A549 (cell line): ENCODE data around the gene ITGA1. TPM values are rescaled to one million over a fixed set of nuclear protein-coding genes. Genes with fewer than 3 reads are reported as not detected.

Source experiments
- ATAC-seq, 2 experiments: fragments of 200-7000 bp in 1 of 2; fragments of >200 bp in 1 of 2; cut with Nextera tagmentation in 1 of 2; cut with Tn5 transposase in 1 of 2; 3 replicates each; pipeline versions ENCODE4 v1.8.0 to v1.9.1; 2018 to 2020; ENCODE audit warnings: mild to moderate bottlenecking in 1 of 2, moderate library complexity in 1 of 2
- CTCF ChIA-PET: fragments of 300-600 bp; sonication (Branson Sonifier 250); formaldehyde crosslinking; extraction: SDS; loops from one replicate; lab custom pipeline; 2021; ENCODE audit warnings: antibody characterized with exemption, inconsistent platforms; lab: Yijun Ruan, JAX
- POLR2A ChIA-PET: fragments of 350-600 bp; formaldehyde crosslinking; extraction: SDS; loops from one replicate; lab custom pipeline; 2021; ENCODE audit warnings: antibody characterized with exemption, inconsistent platforms; lab: Yijun Ruan, JAX
- DNase-seq, 2 experiments: peaks; one replicate each; pipeline versions ENCODE4 v3.0.0 to v3.0.0-alpha.2; 2011 to 2016; ENCODE audit warnings: low read depth in 1 of 2, low spot score in 1 of 2
- FAIRE-seq: peaks from 2 replicates; lab custom pipeline; 2011; peaks lifted over from hg19 to GRCh38; lab: Jason Lieb, UNC
- H3K27ac ChIP-seq, 2 experiments: fragments of >200 bp; sonication (Bioruptor Twin); formaldehyde crosslinking; 3 replicates each; pipeline ENCODE4 v1.5.1; 2016 to 2017
- H3K4me1 ChIP-seq: fragments of >200 bp; sonication (Bioruptor Twin); formaldehyde crosslinking; 3 replicates; pipeline ENCODE4 v1.6.1; 2016
- H3K4me2 ChIP-seq: fragments of >200 bp; sonication (Bioruptor Twin); formaldehyde crosslinking; 3 replicates; pipeline ENCODE4 v1.6.1; 2016
- H3K4me3 ChIP-seq: fragments of >200 bp; sonication (Bioruptor Twin); formaldehyde crosslinking; 3 replicates; pipeline ENCODE4 v1.5.1; 2016
- H3K9me3 ChIP-seq: fragments of >200 bp; sonication (Bioruptor Twin); formaldehyde crosslinking; 3 replicates; pipeline ENCODE4 v1.6.1; 2016
- ATOH8 ChIP-seq: fragments of 250-450 bp; sonication (Bioruptor Pico); IDR thresholded peaks from 2 replicates; pipeline ENCODE4 v1.5.0; 2020; ENCODE audit warnings: low read depth, mild to moderate bottlenecking, moderate library complexity
- BCL3 ChIP-seq: fragments of >200 bp; sonication (Bioruptor Twin); formaldehyde crosslinking; IDR thresholded peaks from 3 replicates; pipeline ENCODE4 v1.6.1; 2016
- BHLHE40 ChIP-seq: IDR thresholded peaks from 2 replicates; pipeline ENCODE4 v1.6.1; 2012; ENCODE audit warnings: low read depth, low read length, inconsistent platforms
- CBX2 ChIP-seq: fragments of 200-600 bp; sonication (generic); IDR thresholded peaks from 2 replicates; pipeline ENCODE4 v1.6.1; 2016; ENCODE audit warnings: low read depth, mild to moderate bottlenecking, borderline replicate concordance
- CEBPB ChIP-seq, 2 experiments: fragments of >200 bp in 1 of 2; sonication (Bioruptor Twin) in 1 of 2; formaldehyde crosslinking in 1 of 2; IDR thresholded peaks; 2 replicates each; pipeline ENCODE4 v1.6.1; 2012 to 2016
- CTCF ChIP-seq: fragments of >200 bp; sonication (Bioruptor Twin); formaldehyde crosslinking; IDR thresholded peaks from 3 replicates; pipeline ENCODE4 v1.5.1; 2016
- EHF ChIP-seq: fragments of 250-450 bp; sonication (Bioruptor Pico); IDR thresholded peaks from 2 replicates; pipeline ENCODE4 v1.5.0; 2020; ENCODE audit warnings: mild to moderate bottlenecking
- EHMT2 ChIP-seq: fragments of 200-600 bp; sonication (generic); IDR thresholded peaks from 2 replicates; pipeline ENCODE4 v1.6.1; 2016; ENCODE audit warnings: antibody characterized with exemption, low read depth, mild to moderate bottlenecking, moderate library complexity
- ELK1 ChIP-seq: fragments of 150-350 bp; IDR thresholded peaks from 2 replicates; pipeline ENCODE4 v1.6.1; 2014; ENCODE audit warnings: low read depth, mild to moderate bottlenecking, low read length
- EP300 ChIP-seq, 2 experiments: fragments of >200 bp; sonication (Bioruptor Twin); formaldehyde crosslinking; IDR thresholded peaks; 2 replicates in 1 of 2; 3 replicates in 1 of 2; pipeline ENCODE4 v1.6.1; 2016 to 2017
- FOSL2 ChIP-seq, 2 experiments: fragments of 450-650 bp in 1 of 2; fragments of >200 bp in 1 of 2; sonication (Bioruptor Twin) in 1 of 2; formaldehyde crosslinking; IDR thresholded peaks; 2 replicates each; pipeline versions ENCODE4 v1.5.0 to v1.6.1; 2016 to 2020; ENCODE audit warnings: mild to moderate bottlenecking in 1 of 2, moderate library complexity in 1 of 2
- HDAC2 ChIP-seq: fragments of 200-600 bp; sonication (generic); IDR thresholded peaks from 2 replicates; pipeline ENCODE4 v1.6.1; 2016
- HEYL ChIP-seq: fragments of 250-450 bp; sonication (Bioruptor Pico); IDR thresholded peaks from 2 replicates; pipeline ENCODE4 v1.8.0; 2021; ENCODE audit warnings: mild to moderate bottlenecking, moderate library complexity
- HOXB13 ChIP-seq: fragments of 250-450 bp; sonication (Bioruptor Pico); IDR thresholded peaks from 2 replicates; pipeline ENCODE4 v1.5.0; 2020; ENCODE audit warnings: low read depth, mild to moderate bottlenecking, moderate library complexity
- JUNB ChIP-seq: fragments of >200 bp; sonication (Bioruptor Twin); formaldehyde crosslinking; IDR thresholded peaks from 2 replicates; pipeline ENCODE4 v1.6.1; 2016
- KDM1A ChIP-seq: fragments of 200-600 bp; sonication (generic); IDR thresholded peaks from 2 replicates; pipeline ENCODE4 v1.6.1; 2016; ENCODE audit warnings: low read depth, mild to moderate bottlenecking
- MAFK ChIP-seq: fragments of 450-650 bp; IDR thresholded peaks from 2 replicates; pipeline ENCODE4 v1.6.1; 2014; ENCODE audit not compliant: partially characterized antibody
- MAX ChIP-seq: IDR thresholded peaks from 2 replicates; pipeline ENCODE4 v1.6.1; 2012
- MAZ ChIP-seq: fragments of 150-350 bp; IDR thresholded peaks from 2 replicates; pipeline ENCODE4 v1.6.1; 2014; ENCODE audit warnings: antibody characterized with exemption, low read depth, low read length, borderline replicate concordance
- NR3C1 ChIP-seq: fragments of >200 bp; sonication (Bioruptor Twin); formaldehyde crosslinking; IDR thresholded peaks from 3 replicates; pipeline ENCODE4 v1.6.1; 2017
- PBX3 ChIP-seq: IDR thresholded peaks from 2 replicates; pipeline ENCODE4 v1.6.1; 2012
- POLR2A ChIP-seq: IDR thresholded peaks from 2 replicates; pipeline ENCODE4 v1.6.1; 2012; ENCODE audit warnings: mild to moderate bottlenecking, low read length
- POLR2AphosphoS2 ChIP-seq: conservative IDR thresholded peaks from 2 replicates; pipeline ENCODE4 v1.6.1; 2012; ENCODE audit warnings: low read length, improper control_type of control experiment, inconsistent platforms
- RAD21 ChIP-seq, 2 experiments: fragments of >200 bp in 1 of 2; sonication (Bioruptor Twin) in 1 of 2; formaldehyde crosslinking in 1 of 2; IDR thresholded peaks in 1 of 2; conservative IDR thresholded peaks in 1 of 2; 2 replicates in 1 of 2; 3 replicates in 1 of 2; pipeline ENCODE4 v1.6.1; 2012 to 2018; ENCODE audit warnings: inconsistent platforms in 1 of 2
- USF2 ChIP-seq: fragments of 450-650 bp; IDR thresholded peaks from 2 replicates; pipeline ENCODE4 v1.6.1; 2014; ENCODE audit warnings: antibody characterized with exemption
- ZSCAN20 ChIP-seq: fragments of 250-450 bp; sonication (Bioruptor Pico); IDR thresholded peaks from 2 replicates; pipeline ENCODE4 v1.8.0; 2022; ENCODE audit warnings: mild to moderate bottlenecking, moderate library complexity
- WGBS: methylation state at CpG from one replicate; pipeline ENCODE4 v1.1.6; 2017; ENCODE audit errors: missing lambda C conversion rate; 5-methylcytosine and 5-hydroxymethylcytosine counted together
- polyA plus RNA-seq, 4 experiments: library from polyadenylated mRNA; depleted of rRNA in 3 of 4; stranded (reverse); fragments of >200 nt; fragmentation: RNase III in 1 of 4; extraction: RNeasy Plus Mini Kit Qiagen cat#74134 plus additional on column Dnase treatment in 1 of 4; gene quantifications; 2 replicates in 3 of 4; 3 replicates in 1 of 4; pipeline ENCODE4 v1.2.3, GENCODE V29; 2011 to 2017

ITGA1 gene
- polyA plus RNA-seq, 2 of the 4 experiments (the other 2 are of a cell fraction) = 1.5 to 5.5 TPM

GRCh38 chr5:52854949-52855348, 67.2 kb downstream of the ITGA1 start:
- WGBS = 63% methylated on average over 2 of the region's 2 CpGs
- no peak overlapping the region for H3K27ac ChIP-seq
- no peaks in the 10 kb centered on the region for H3K4me1 ChIP-seq
- H3K4me2 ChIP-seq = no peak overlapping the region
- no peak for FAIRE-seq
- TF ChIP-seq RAD21 (conservative IDR thresholded peaks at IDR 0.05 in 1 of 2, IDR thresholded peaks at IDR 0.05 in 1 of 2) = no peak
- TF ChIP-seq HEYL = no peak
- no peak for TF ChIP-seq FOSL2 (IDR thresholded peaks at IDR 0.05)
- TF ChIP-seq FOSL2 (CRISPR knock-in tag; IDR thresholded peaks at IDR 0.05) = no peak
- TF ChIP-seq ELK1 = no peak
- TF ChIP-seq MAX = no peak
- TF ChIP-seq PBX3 = no peak
- no peaks in the 10 kb centered on the region for H3K9me3 ChIP-seq
- ChIA-PET POLR2A (no interaction called here), CTCF (no interaction called here)
- no peak for ATAC-seq
- DNase-seq = no peak
- no peak overlapping the region for H3K4me3 ChIP-seq

- DNase-seq = no peak
- no peak overlapping the region for H3K4me3 ChIP-seq
- no peaks in the 10 kb centered on the region for H3K9me3 ChIP-seq
- ChIA-PET POLR2A (no interaction called here), CTCF (interaction anchor here (0.5 to 1.3 kb wide), 3 partner anchors 19 to 59 kb away, joined by 4 read pairs; no protein-coding TSS in a partner anchor)
- no peak for ATAC-seq
- no peak overlapping the region for H3K27ac ChIP-seq
- no peaks in the 10 kb centered on the region for H3K4me1 ChIP-seq
- TF ChIP-seq NR3C1 (no peak), ATOH8 (CRISPR knock-in tag) (no peak), PBX3 (no peak), HDAC2 (no peak), KDM1A (no peak), EP300 (IDR thresholded peaks at IDR 0.05) (no peak), USF2 (no peak), HOXB13 (CRISPR knock-in tag) (no peak), HEYL (no peak)
- no peak overlapping the region for H3K4me2 ChIP-seq
- 66% methylated on average over 3 of the region's 3 CpGs for WGBS
- no peak for FAIRE-seq
These were observed 68.8 kb downstream of the ITGA1 start for GRCh38 chr5:52856564-52856963.

- no peak for DNase-seq
- H3K4me2 ChIP-seq = no peak overlapping the region
- no peak for FAIRE-seq
- 75% methylated on average over 2 of the region's 2 CpGs for WGBS
- H3K27ac ChIP-seq = no peak overlapping the region
- no peak for ATAC-seq
- H3K4me1 ChIP-seq = no peaks in the 10 kb centered on the region
- ChIA-PET CTCF (interaction anchor here (0.8 kb wide), 1 partner anchor 9 kb away, joined by 3 read pairs; no protein-coding TSS in a partner anchor), POLR2A (no interaction called here)
- H3K4me3 ChIP-seq = no peak overlapping the region
- H3K9me3 ChIP-seq = no peaks in the 10 kb centered on the region
- TF ChIP-seq ZSCAN20 (CRISPR knock-in tag) (no peak), MAZ (no peak), BHLHE40 (no peak), CEBPB (IDR thresholded peaks at IDR 0.05) (no peak), EHMT2 (no peak), POLR2AphosphoS2 (no peak), BCL3 (no peak), HEYL (no peak), MAFK (no peak), EHF (CRISPR knock-in tag) (no peak), POLR2A (no peak), CTCF (no peak), CBX2 (no peak), MAX (no peak), JUNB (no peak)
These were observed 71.9 kb downstream of the ITGA1 start for GRCh38 chr5:52859628-52860027.
